MCF 10A (cell line): ENCODE results near the gene MNT. TPM values are rescaled to one million over a fixed set of nuclear protein-coding genes. Genes with fewer than 3 reads are reported as not detected.
A peak's percentile ranks its signal among the peaks of the same experiment; 100 is the strongest.
"Not testable (repeated sequence)": the region's sequence is repeated elsewhere in the genome, so short reads cannot be mapped to it uniquely, and the experiment has no call there.

Experiments
- BruUV-seq: library from RNA; stranded (reverse); fragments of 400-500 nt; replicated peaks from 2 replicates; lab custom pipeline; 2021; lab: Mats Ljungman, UMichigan
- CTCF ChIA-PET: fragments of 300-600 bp; sonication (Branson Sonifier 250); formaldehyde crosslinking; extraction: SDS; loops from one replicate; lab custom pipeline; 2021; ENCODE audit warnings: antibody characterized with exemption, inconsistent platforms; lab: Yijun Ruan, JAX
- POLR2A ChIA-PET: fragments of 300-600, 350-650 bp; sonication (Branson Sonifier 250); formaldehyde crosslinking; extraction: SDS; loops from one replicate; lab custom pipeline; 2020; ENCODE audit warnings: antibody characterized with exemption, inconsistent platforms; lab: Yijun Ruan, JAX
- DNase-seq: peaks from one replicate; pipeline ENCODE4 v3.0.0-alpha.2; 2018; ENCODE audit not compliant: unreplicated experiment
- H3K27ac Mint-ChIP-seq: one replicate; pipeline ENCODE4 v1.8.0; 2022; ENCODE audit warnings: mild to moderate bottlenecking, low read depth, mixed read lengths; ENCODE audit not compliant: unreplicated experiment
- H3K27me3 Mint-ChIP-seq: one replicate; pipeline ENCODE4 v1.8.0; 2022; ENCODE audit warnings: mixed read lengths; ENCODE audit not compliant: insufficient read depth, unreplicated experiment
- H3K36me3 Mint-ChIP-seq: one replicate; pipeline ENCODE4 v1.8.0; 2022; ENCODE audit warnings: mild to moderate bottlenecking, moderate library complexity, mixed read lengths; ENCODE audit not compliant: insufficient read depth, unreplicated experiment
- H3K4me1 Mint-ChIP-seq: one replicate; pipeline ENCODE4 v1.8.0; 2022; ENCODE audit warnings: mixed read lengths; ENCODE audit not compliant: insufficient read depth, unreplicated experiment
- H3K4me3 Mint-ChIP-seq: one replicate; pipeline ENCODE4 v1.8.0; 2022; ENCODE audit warnings: mild to moderate bottlenecking, moderate library complexity, mixed read lengths; ENCODE audit not compliant: unreplicated experiment
- H3K9me3 Mint-ChIP-seq: one replicate; pipeline ENCODE4 v1.8.0; 2022; ENCODE audit warnings: mixed read lengths; ENCODE audit not compliant: unreplicated experiment
- CTCF ChIP-seq: fragments of 200-600 bp; IDR thresholded peaks from one replicate; pipeline ENCODE4 v1.8.0; 2022; ENCODE audit warnings: antibody characterized with exemption, mild to moderate bottlenecking; ENCODE audit not compliant: unreplicated experiment
- intact Hi-C: fragments of 100-400 bp; cut with micrococcal nuclease; formaldehyde crosslinking; loops from 2 replicates; pipeline ENCODE4 v1.14.1; 2022
- total RNA-seq: library from RNA; stranded (reverse); gene quantifications from 2 replicates; pipeline ENCODE4 v1.2.3, GENCODE V29; 2022

MNT gene
- total RNA-seq, 1 experiment from 2014 or later, result 25.5 TPM

- Mint-ChIP-seq H3K4me1 (no peaks in the 10 kb centered on the region), H3K27me3 (no peaks in the 10 kb centered on the region), H3K27ac (no peak overlapping the region), H3K36me3 (peaks cover 33% of the 10 kb centered on the region), H3K9me3 (no peaks in the 10 kb centered on the region), H3K4me3 (no peak overlapping the region)
- POLR2A ChIA-PET, result no interaction called here
- no TSS peak for BruUV-seq
- TF ChIP-seq CTCF, result no peak
- CTCF ChIA-PET, result no interaction called here
- intact Hi-C loops, result no loop called here
- no peak for DNase-seq
These were observed 44.8 kb upstream of the MNT start for GRCh38 chr17:2445638-2446037.

GRCh38 chr17:2444382-2444781 lies 43.5 kb upstream of the MNT start:
- no peak overlapping the region for H3K4me3 Mint-ChIP-seq

GRCh38 chr17:2442166-2442565 lies 41.3 kb upstream of the MNT start:
- ChIA-PET POLR2A (interaction anchor here (1.1 kb wide), 1 partner anchor 10 kb away, joined by 3 read pairs; no protein-coding TSS in a partner anchor), CTCF (no interaction called here)
- H3K4me1 Mint-ChIP-seq, result no peaks in the 10 kb centered on the region

More at GRCh38 chr17:2444382-2444781, 43.5 kb upstream of the MNT start:
- no peaks in the 10 kb centered on the region for H3K9me3 Mint-ChIP-seq
- peaks cover 43% of the 10 kb centered on the region for H3K36me3 Mint-ChIP-seq
- intact Hi-C loops, result no loop called here
- no peaks in the 10 kb centered on the region for H3K4me1 Mint-ChIP-seq
- BruUV-seq, result no TSS peak
- H3K27me3 Mint-ChIP-seq, result no peaks in the 10 kb centered on the region
- ChIA-PET POLR2A (interaction anchor here (0.7 kb wide), 1 partner anchor 44 kb away, joined by 4 read pairs; no protein-coding TSS in a partner anchor), CTCF (no interaction called here)
- TF ChIP-seq CTCF, result no peak
- H3K27ac Mint-ChIP-seq, result no peak overlapping the region
- DNase-seq, result no peak

GRCh38 chr17:2440930-2441329 lies 40.1 kb upstream of the MNT start:
- CTCF ChIA-PET, result interaction anchor here (1.0 kb wide), 1 partner anchor 59 kb away, joined by 4 read pairs; no protein-coding TSS in a partner anchor

More at GRCh38 chr17:2442166-2442565, 41.3 kb upstream of the MNT start:
- Mint-ChIP-seq H3K27me3 (no peaks in the 10 kb centered on the region), H3K27ac (no peak overlapping the region), H3K36me3 (peaks cover 65% of the 10 kb centered on the region), H3K9me3 (no peaks in the 10 kb centered on the region), H3K4me3 (no peak overlapping the region)
- no peak for TF ChIP-seq CTCF
- no peak for DNase-seq
- BruUV-seq, result no TSS peak
- intact Hi-C loops, result no loop called here

GRCh38 chr17:2439997-2440396 lies 39.1 kb upstream of the MNT start:
- H3K9me3 Mint-ChIP-seq, H3K27ac Mint-ChIP-seq, H3K4me3 Mint-ChIP-seq, intact Hi-C loops, H3K27me3 Mint-ChIP-seq, H3K4me1 Mint-ChIP-seq, BruUV-seq: not testable (repeated sequence)
- H3K36me3 Mint-ChIP-seq, result peaks cover 68% of the 10 kb centered on the region
- POLR2A ChIA-PET, result interaction anchor here (0.5 to 1.5 kb wide), 2 partner anchors 16 to 17 kb away, joined by 3 to 4 read pairs; no protein-coding TSS in a partner anchor
- peak; percentile 52 for DNase-seq
- CTCF ChIA-PET, result interaction anchor here (0.6 to 1.0 kb wide), 2 partner anchors 58 to 1082 kb away, joined by 3 to 4 read pairs; no protein-coding TSS in a partner anchor

More at GRCh38 chr17:2440930-2441329, 40.1 kb upstream of the MNT start:
- no peak overlapping the region for H3K4me3 Mint-ChIP-seq
- H3K27ac Mint-ChIP-seq, result no peak overlapping the region
- no peaks in the 10 kb centered on the region for H3K27me3 Mint-ChIP-seq
- no peaks in the 10 kb centered on the region for H3K4me1 Mint-ChIP-seq
- no peaks in the 10 kb centered on the region for H3K9me3 Mint-ChIP-seq
- H3K36me3 Mint-ChIP-seq, result peaks cover 71% of the 10 kb centered on the region
- TF ChIP-seq CTCF, result no peak
- BruUV-seq, result no TSS peak
- POLR2A ChIA-PET, result interaction anchor here (0.8 kb wide), 1 partner anchor 17 kb away, joined by 4 read pairs; no protein-coding TSS in a partner anchor
- intact Hi-C loops, result no loop called here
- no peak for DNase-seq
